HEK293 (cell line): ENCODE measurements around the gene WDR70.

Experiments used
- CTCF ChIA-PET: fragments of 350-600 bp; formaldehyde crosslinking; extraction: SDS; loops from one replicate; lab custom pipeline; 2021; ENCODE audit warnings: antibody characterized with exemption; lab: Yijun Ruan, JAX
- POLR2A ChIA-PET: fragments of 300-600 bp; formaldehyde crosslinking; extraction: SDS; loops from one replicate; lab custom pipeline; 2020; ENCODE audit warnings: antibody characterized with exemption, inconsistent platforms; lab: Yijun Ruan, JAX
- H3K27ac ChIP-seq: fragments of 200-500 bp; sonication (Bioruptor generic); 2 replicates; pipeline ENCODE4 v1.5.1; 2014; ENCODE audit warnings: low read depth, low read length, control low read depth, inconsistent platforms; ENCODE audit errors: extremely low read depth
- H3K36me3 ChIP-seq, 2 experiments: fragments of 200-500 bp in 1 of 2; sonication (Bioruptor generic) in 1 of 2; 1 replicate in 1 of 2; 2 replicates in 1 of 2; pipeline ENCODE4 v1.5.1; 2014 to 2017; ENCODE audit warnings: inconsistent platforms in 2 of 2, low read length in 2 of 2; ENCODE audit not compliant: control insufficient read depth in 2 of 2, insufficient read depth in 1 of 2
- H3K4me1 ChIP-seq: fragments of 200-500 bp; sonication (Bioruptor generic); 2 replicates; pipeline ENCODE4 v1.5.1; 2014; ENCODE audit warnings: mild to moderate bottlenecking, low read length, inconsistent platforms; ENCODE audit not compliant: control insufficient read depth, insufficient read depth
- H3K4me3 ChIP-seq: 2 replicates; pipeline ENCODE4 v1.5.1; 2011; ENCODE audit warnings: low read depth, mild to moderate bottlenecking, control low read depth, low read length, moderate library complexity
- H3K9me3 ChIP-seq: fragments of 200-500 bp; sonication (Bioruptor generic); 2 replicates; pipeline ENCODE4 v1.5.1; 2014; ENCODE audit warnings: low read depth, low read length, inconsistent platforms; ENCODE audit not compliant: control insufficient read depth, insufficient read depth
- BCL11A ChIP-seq: fragments of 450-650 bp; formaldehyde crosslinking; IDR thresholded peaks from 2 replicates; pipeline ENCODE4 v1.5.1; 2016; ENCODE audit warnings: low read depth, missing biosample characterization, missing genetic modification characterization
- GLI2 ChIP-seq: fragments of 450-650 bp; formaldehyde crosslinking; IDR thresholded peaks from 2 replicates; pipeline ENCODE4; 2017; ENCODE audit warnings: missing biosample characterization, missing genetic modification characterization, low read depth, borderline replicate concordance
- HIC1 ChIP-seq: fragments of 450-650 bp; formaldehyde crosslinking; IDR thresholded peaks from 2 replicates; pipeline ENCODE4 v1.5.1; 2016; ENCODE audit warnings: missing biosample characterization, missing genetic modification characterization
- KLF7 ChIP-seq: fragments of 450-650 bp; formaldehyde crosslinking; IDR thresholded peaks from 2 replicates; pipeline ENCODE4 v1.5.1; 2016; ENCODE audit warnings: missing biosample characterization, missing genetic modification characterization, borderline replicate concordance
- PRDM10 ChIP-seq: fragments of 450-650 bp; formaldehyde crosslinking; IDR thresholded peaks from 2 replicates; pipeline ENCODE4 v1.5.1; 2016; ENCODE audit warnings: missing biosample characterization, missing genetic modification characterization
- PRDM2 ChIP-seq: fragments of 450-650 bp; formaldehyde crosslinking; IDR thresholded peaks from 2 replicates; pipeline ENCODE4 v1.5.1; 2016; ENCODE audit warnings: missing biosample characterization, missing genetic modification characterization, borderline replicate concordance
- ZBTB10 ChIP-seq: fragments of 450-650 bp; formaldehyde crosslinking; IDR thresholded peaks from 2 replicates; pipeline ENCODE4 v1.5.1; 2016; ENCODE audit warnings: missing biosample characterization, missing genetic modification characterization
- ZBTB20 ChIP-seq: fragments of 450-650 bp; formaldehyde crosslinking; IDR thresholded peaks from 2 replicates; pipeline ENCODE4 v1.5.1; 2016; ENCODE audit warnings: missing biosample characterization, missing genetic modification characterization
- ZBTB21 ChIP-seq: fragments of 450-650 bp; formaldehyde crosslinking; IDR thresholded peaks from 2 replicates; pipeline ENCODE4 v1.5.1; 2017; ENCODE audit warnings: missing biosample characterization, missing genetic modification characterization
- ZBTB6 ChIP-seq: fragments of 450-650 bp; formaldehyde crosslinking; IDR thresholded peaks from 2 replicates; pipeline ENCODE4 v1.5.1; 2017; ENCODE audit warnings: missing biosample characterization, missing genetic modification characterization
- ZEB2 ChIP-seq: fragments of 450-650 bp; formaldehyde crosslinking; IDR thresholded peaks from 2 replicates; pipeline ENCODE4 v1.5.1; 2016; ENCODE audit warnings: missing biosample characterization, missing genetic modification characterization
- ZNF175 ChIP-seq: fragments of 450-650 bp; formaldehyde crosslinking; IDR thresholded peaks from 2 replicates; pipeline ENCODE4 v1.5.1; 2016; ENCODE audit warnings: missing biosample characterization, missing genetic modification characterization
- ZNF223 ChIP-seq: fragments of 450-650 bp; formaldehyde crosslinking; IDR thresholded peaks from 2 replicates; pipeline ENCODE4 v1.5.1; 2016; ENCODE audit warnings: missing biosample characterization, missing genetic modification characterization
- ZNF335 ChIP-seq: fragments of 450-650 bp; formaldehyde crosslinking; conservative IDR thresholded peaks from 2 replicates; pipeline ENCODE4 v1.5.1; 2016; ENCODE audit warnings: missing biosample characterization, missing genetic modification characterization
- ZNF341 ChIP-seq: fragments of 450-650 bp; formaldehyde crosslinking; IDR thresholded peaks from 2 replicates; pipeline ENCODE4; 2016; ENCODE audit warnings: low read depth, missing biosample characterization, missing genetic modification characterization
- ZNF621 ChIP-seq: fragments of 450-650 bp; formaldehyde crosslinking; IDR thresholded peaks from 2 replicates; pipeline ENCODE4 v1.5.1; 2017; ENCODE audit warnings: missing biosample characterization, missing genetic modification characterization
- ZNF701 ChIP-seq: fragments of 450-650 bp; formaldehyde crosslinking; IDR thresholded peaks from 2 replicates; pipeline ENCODE4 v1.5.1; 2016; ENCODE audit warnings: missing biosample characterization, missing genetic modification characterization
- TF ChIP-seq, protein P1 (sequence below): fragments of 450-650 bp; formaldehyde crosslinking; IDR thresholded peaks from 2 replicates; pipeline ENCODE4 v1.5.1; 2016; ENCODE audit warnings: missing biosample characterization, missing genetic modification characterization
- TF ChIP-seq, protein P2 (sequence below): fragments of 450-650 bp; formaldehyde crosslinking; optimal IDR thresholded peaks from 2 replicates; pipeline ENCODE3; 2016; ENCODE audit warnings: missing biosample characterization, mild to moderate bottlenecking, missing genetic modification characterization

WDR70 gene

GRCh38 chr5:37776826-37777225, 397.7 kb downstream of the WDR70 start:
- no peaks in the 10 kb centered on the region for H3K9me3 ChIP-seq
- no peaks in the 10 kb centered on the region for H3K36me3 ChIP-seq
- H3K27ac ChIP-seq = no peak overlapping the region
- POLR2A ChIA-PET = no interaction called here
- no peak overlapping the region for H3K4me3 ChIP-seq
- CTCF ChIA-PET = interaction anchor here (0.6 to 2.8 kb wide), 5 partner anchors 14 to 416 kb away, joined by 3 to 9 read pairs (median 4); no protein-coding TSS in a partner anchor
- H3K4me1 ChIP-seq = no peaks in the 10 kb centered on the region
- TF ChIP-seq ZNF223 (no peak), ZBTB21 (tag by site-specific recombination) (no peak), ZBTB20 (tag by site-specific recombination) (no peak), ZNF621 (tag by site-specific recombination) (no peak), BCL11A (tag by site-specific recombination) (no peak), ZNF335 (tag by site-specific recombination) (no peak), ZEB2 (tag by site-specific recombination) (no peak), ZBTB10 (no peak), ZNF701 (no peak), GLI2 (no peak), PRDM10 (tag by site-specific recombination) (no peak), ZBTB6 (no peak), HIC1 (tag by site-specific recombination) (no peak), ZNF341 (tag by site-specific recombination) (no peak), KLF7 (tag by site-specific recombination) (no peak), PRDM2 (tag by site-specific recombination) (no peak), ZNF175 (no peak)
- TF ChIP-seq, protein P1, sequence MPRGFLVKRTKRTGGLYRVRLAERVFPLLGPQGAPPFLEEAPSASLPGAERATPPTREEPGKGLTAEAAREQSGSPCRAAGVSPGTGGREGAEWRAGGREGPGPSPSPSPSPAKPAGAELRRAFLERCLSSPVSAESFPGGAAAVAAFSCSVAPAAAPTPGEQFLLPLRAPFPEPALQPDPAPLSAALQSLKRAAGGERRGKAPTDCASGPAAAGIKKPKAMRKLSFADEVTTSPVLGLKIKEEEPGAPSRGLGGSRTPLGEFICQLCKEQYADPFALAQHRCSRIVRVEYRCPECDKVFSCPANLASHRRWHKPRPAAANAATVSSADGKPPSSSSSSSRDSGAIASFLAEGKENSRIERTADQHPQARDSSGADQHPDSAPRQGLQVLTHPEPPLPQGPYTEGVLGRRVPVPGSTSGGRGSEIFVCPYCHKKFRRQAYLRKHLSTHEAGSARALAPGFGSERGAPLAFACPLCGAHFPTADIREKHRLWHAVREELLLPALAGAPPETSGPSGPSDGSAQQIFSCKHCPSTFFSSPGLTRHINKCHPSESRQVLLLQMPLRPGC = no peak
- TF ChIP-seq, protein P2, sequence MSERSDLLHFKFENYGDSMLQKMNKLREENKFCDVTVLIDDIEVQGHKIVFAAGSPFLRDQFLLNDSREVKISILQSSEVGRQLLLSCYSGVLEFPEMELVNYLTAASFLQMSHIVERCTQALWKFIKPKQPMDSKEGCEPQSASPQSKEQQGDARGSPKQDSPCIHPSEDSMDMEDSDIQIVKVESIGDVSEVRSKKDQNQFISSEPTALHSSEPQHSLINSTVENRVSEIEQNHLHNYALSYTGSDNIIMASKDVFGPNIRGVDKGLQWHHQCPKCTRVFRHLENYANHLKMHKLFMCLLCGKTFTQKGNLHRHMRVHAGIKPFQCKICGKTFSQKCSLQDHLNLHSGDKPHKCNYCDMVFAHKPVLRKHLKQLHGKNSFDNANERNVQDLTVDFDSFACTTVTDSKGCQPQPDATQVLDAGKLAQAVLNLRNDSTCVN (tag by site-specific recombination) = no peak
